Stimulated activated CD8-positive, alpha-beta memory T cell treated with anti-CD3 and anti-CD28 coated beads, Interleukin-7, amount 100 ng/mL, for 24 hours (primary cell): ENCODE data around the gene ITGA1.

ENCODE experiments used
- DNase-seq: peaks from one replicate; pipeline ENCODE4 v3.0.0-alpha.2; 2020; ENCODE audit warnings: low read depth

ITGA1 gene

DNA sequence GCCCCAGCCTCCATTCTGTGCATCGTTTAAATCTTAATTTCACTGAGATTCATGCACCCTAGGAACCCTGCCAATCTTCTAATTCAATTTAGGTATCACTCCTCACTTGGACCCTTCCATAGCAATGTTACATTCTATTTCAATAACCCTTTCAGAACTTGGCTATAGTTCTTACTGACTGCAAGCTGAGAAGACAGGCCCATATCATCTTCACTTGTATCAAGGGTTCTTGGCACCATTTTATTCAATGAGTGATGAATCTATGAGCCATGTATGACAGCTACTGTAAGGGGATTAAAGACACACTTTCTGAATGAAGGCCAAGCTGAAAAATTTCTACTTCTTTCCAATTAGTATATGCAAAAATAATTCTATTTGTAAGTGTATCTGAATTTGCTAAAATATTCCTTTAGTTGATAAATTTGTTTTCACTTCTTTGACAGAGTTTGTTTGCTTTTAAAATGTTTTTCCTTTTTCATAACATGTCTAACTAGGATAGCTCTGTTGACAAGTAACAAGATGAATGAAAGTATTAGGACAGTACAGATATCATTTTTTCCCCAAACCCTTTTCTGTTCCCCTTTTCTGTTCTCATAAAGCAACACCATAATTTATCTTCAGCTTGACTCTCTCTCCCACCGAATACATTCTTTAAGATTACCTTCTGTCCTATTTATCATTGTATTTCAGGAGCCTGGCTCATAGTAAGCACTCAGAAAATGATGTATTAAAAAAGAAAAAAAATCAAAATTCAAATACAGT lies 211.0 kb downstream of the ITGA1 start:
- DNase-seq = no peak

DNA sequence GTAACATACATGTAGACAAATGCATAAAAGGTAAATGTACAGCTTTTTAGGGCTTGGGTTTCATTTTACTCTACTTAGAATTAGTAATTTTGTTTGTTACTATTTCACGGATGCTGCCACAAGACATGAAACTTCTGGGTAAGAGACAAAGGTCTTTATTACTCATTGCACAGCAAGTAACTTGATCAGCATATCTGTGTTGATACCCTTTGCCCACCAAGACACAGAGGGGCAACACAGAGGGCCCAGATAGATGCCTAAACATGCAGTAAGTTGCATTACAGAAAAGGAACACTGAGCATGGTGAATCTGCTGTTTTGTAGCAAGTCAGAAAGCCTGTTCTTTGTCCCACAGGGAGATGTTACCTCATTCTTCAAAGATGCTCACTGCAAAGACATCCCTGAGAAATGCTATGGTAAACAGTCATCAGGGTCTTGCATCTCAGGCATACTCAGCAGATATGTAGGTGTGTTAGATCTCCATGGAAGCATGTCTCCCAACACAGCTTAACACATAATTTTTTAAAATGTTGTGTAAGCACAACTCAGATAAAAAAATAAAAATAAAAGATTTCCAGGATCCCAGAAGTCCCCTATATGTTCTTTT lies 211.7 kb downstream of the ITGA1 start:
- no peak for DNase-seq

DNA sequence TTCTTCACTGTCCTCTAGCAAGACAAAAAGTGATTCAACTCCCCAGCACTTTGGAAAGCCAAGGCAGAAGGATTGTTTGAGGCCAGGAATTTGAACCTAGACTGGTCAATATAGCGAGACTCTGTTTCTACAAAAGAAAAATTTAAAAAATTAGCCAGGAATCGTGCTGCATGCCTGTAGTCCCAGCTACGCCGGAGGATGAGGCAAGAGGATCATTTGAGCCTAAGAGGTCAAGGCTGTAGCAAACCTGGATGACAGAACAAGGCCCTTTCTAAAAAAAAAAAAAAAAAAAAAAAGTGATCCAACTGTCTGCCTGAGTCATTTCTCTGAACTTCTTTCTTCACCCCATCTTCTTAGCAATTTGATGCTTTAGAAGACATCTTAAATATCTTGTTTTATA lies 213.8 kb downstream of the ITGA1 start:
- DNase-seq = no peak

- DNase-seq = no peak
Observed at GRCh38 chr5:53002491-53002890, 214.8 kb downstream of the ITGA1 start.

- DNase-seq = no peak
Observed at GRCh38 chr5:53003144-53003543, 215.4 kb downstream of the ITGA1 start.

- DNase-seq = no peak
Observed at GRCh38 chr5:53006911-53007890, 219.5 kb downstream of the ITGA1 start.

GRCh38 chr5:53008751-53009150 lies 221.0 kb downstream of the ITGA1 start:
- DNase-seq = no peak
